MM.1S (cell line): ENCODE measurements around the gene POLR1A.
A peak's percentile ranks its signal among the peaks of the same experiment; 100 is the strongest.

ENCODE experiments used
- DNase-seq: peaks from one replicate; pipeline ENCODE4 v3.0.0-alpha.2; 2015
- H2AFZ ChIP-seq: fragments of 300-600 bp; sonication (generic); 2 replicates; pipeline ENCODE4 v1.6.0; 2016; ENCODE audit warnings: antibody characterized with exemption, low read length
- H3F3A ChIP-seq: fragments of 300-600 bp; sonication (generic); 2 replicates; pipeline ENCODE4 v1.6.1; 2016; ENCODE audit warnings: mild to moderate bottlenecking, antibody characterized with exemption, low read length, moderate library complexity, mixed read lengths; ENCODE audit not compliant: insufficient read depth
- H3K27ac ChIP-seq: fragments of 300-600 bp; sonication (generic); 2 replicates; pipeline ENCODE4 v1.5.1; 2016; ENCODE audit warnings: mild to moderate bottlenecking, low read length
- H3K27me3 ChIP-seq: fragments of 300-600 bp; sonication (generic); replicated peaks from 2 replicates; pipeline ENCODE4 v1.6.0; 2016; ENCODE audit warnings: low read length; ENCODE audit not compliant: insufficient read depth
- H3K36me3 ChIP-seq: fragments of 300-600 bp; sonication (generic); replicated peaks from 2 replicates; pipeline ENCODE4 v1.6.1; 2016; ENCODE audit warnings: mild to moderate bottlenecking, low read length, mixed read lengths; ENCODE audit not compliant: insufficient read depth
- H3K4me1 ChIP-seq: fragments of 300-600 bp; sonication (generic); 2 replicates; pipeline ENCODE4 v1.6.1; 2016; ENCODE audit warnings: low read length, mixed read lengths
- H3K4me2 ChIP-seq: fragments of 300-600 bp; sonication (generic); 2 replicates; pipeline ENCODE4 v1.6.0; 2016; ENCODE audit warnings: low read depth, low read length
- H3K4me3 ChIP-seq: fragments of 300-600 bp; sonication (generic); 2 replicates; pipeline ENCODE4 v1.5.1; 2016; ENCODE audit warnings: low read length, mixed read lengths
- H3K79me2 ChIP-seq: fragments of 300-600 bp; sonication (generic); 2 replicates; pipeline ENCODE4 v1.6.1; 2016; ENCODE audit warnings: mixed run types, low read length, mixed read lengths
- H3K9ac ChIP-seq: fragments of 300-600 bp; sonication (generic); 2 replicates; pipeline ENCODE4 v1.6.1; 2016; ENCODE audit warnings: low read length, mixed read lengths
- H3K9me2 ChIP-seq: fragments of 300-600 bp; sonication (generic); replicated peaks from 2 replicates; pipeline ENCODE4 v1.6.1; 2016; ENCODE audit warnings: mild to moderate bottlenecking, low read length, mixed read lengths; ENCODE audit not compliant: insufficient read depth
- H3K9me3 ChIP-seq: fragments of 300-600 bp; sonication (generic); replicated peaks from 2 replicates; pipeline ENCODE4 v1.6.1; 2016; ENCODE audit warnings: mild to moderate bottlenecking, low read length, mixed read lengths; ENCODE audit not compliant: insufficient read depth
- H4K20me1 ChIP-seq: fragments of 300-600 bp; sonication (generic); 2 replicates; pipeline ENCODE4 v1.6.1; 2016; ENCODE audit warnings: mild to moderate bottlenecking, low read length, moderate library complexity, mixed read lengths; ENCODE audit not compliant: insufficient read depth
- EZH2 ChIP-seq: fragments of 300-600 bp; sonication (generic); optimal IDR thresholded peaks from 2 replicates; pipeline ENCODE3; 2017; ENCODE audit warnings: low read depth, mild to moderate bottlenecking, antibody characterized with exemption, low read length, mixed read lengths
- EZH2phosphoT487 ChIP-seq: fragments of 300-600 bp; sonication (generic); IDR thresholded peaks from 2 replicates; pipeline ENCODE4 v1.6.1; 2018; ENCODE audit warnings: antibody characterized with exemption, low read length
- TF ChIP-seq, protein P1 (sequence below): fragments of 300-600 bp; sonication (generic); IDR thresholded peaks from 2 replicates; pipeline ENCODE4 v1.5.1; 2016; ENCODE audit warnings: antibody characterized with exemption, low read length, mixed read lengths

Gene POLR1A

DNA sequence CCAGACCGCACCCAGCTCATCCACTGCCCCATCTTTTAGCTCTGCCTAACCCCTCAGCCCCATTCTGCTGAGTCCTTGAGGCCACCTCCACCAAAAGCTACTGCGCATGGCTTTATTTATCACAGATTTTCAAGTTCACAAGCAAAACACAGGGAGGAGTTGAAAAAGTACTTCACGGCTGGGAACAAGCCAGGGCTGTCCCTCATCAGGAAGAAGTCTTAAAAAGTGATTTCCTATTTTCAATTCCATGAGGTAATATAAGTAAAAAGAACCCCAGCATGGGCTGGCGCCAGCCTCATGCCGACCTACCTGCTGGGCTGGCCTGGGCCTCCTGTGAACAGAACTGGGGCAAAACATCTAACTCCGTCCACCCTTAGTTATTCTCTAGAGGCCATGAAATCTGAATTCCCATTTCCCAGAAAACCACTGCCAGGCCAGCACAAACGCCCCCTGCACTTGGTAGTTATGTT, 69.0 kb downstream of the POLR1A start:
- H2AFZ ChIP-seq, result no peak overlapping the region
- H3K4me3 ChIP-seq, result peak overlapping the region; percentile 2; the same call in 1 of the 2 replicates

DNA sequence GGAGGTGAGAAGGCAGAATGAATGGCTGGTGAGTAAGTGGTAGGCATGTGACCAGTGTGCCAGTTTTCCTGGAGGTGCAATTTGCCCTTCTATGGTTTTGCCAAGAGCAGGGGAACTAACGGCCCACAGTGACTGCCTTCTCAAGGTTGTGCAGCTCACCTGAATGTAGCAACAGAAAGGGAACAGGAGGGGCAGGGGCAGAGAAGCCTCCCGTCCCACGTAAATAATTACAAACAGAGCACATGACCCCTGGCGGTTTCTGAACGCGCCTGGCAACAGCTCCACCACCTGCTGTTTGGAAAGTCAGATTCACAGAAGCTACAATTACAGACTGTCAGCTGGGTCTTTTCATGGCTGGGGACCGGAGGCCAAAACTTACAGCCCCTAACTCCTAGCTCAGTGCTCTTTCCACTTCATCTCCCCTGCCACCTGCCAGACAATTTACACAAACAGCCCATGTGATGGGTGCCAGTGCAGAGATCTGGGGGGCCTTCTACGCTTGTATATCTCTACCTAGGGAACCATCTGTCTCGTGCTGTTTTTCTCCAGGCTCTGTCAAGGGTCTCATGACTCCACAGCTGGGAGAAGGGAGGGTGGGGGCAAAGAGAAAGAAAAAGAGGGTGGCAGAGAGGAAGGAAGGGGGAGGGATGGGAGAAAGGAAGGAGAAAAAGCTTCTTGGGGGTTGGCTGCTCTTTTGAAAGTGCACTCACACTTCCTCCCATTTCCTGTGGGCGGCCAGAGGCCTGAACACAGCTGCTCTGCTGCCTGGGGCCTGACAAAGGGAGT, 69.6 kb downstream of the POLR1A start:
- Histone ChIP-seq H2AFZ (no peak overlapping the region), H3K36me3 (peaks cover 16% of the 10 kb centered on the region; the same call in 1 of the 2 replicates)

More for the DNA sequence above, 69.0 kb downstream of the POLR1A start:
- Histone ChIP-seq H3K9me3 (no peaks in the 10 kb centered on the region), H3K27me3 (no peaks in the 10 kb centered on the region), H3K9me2 (no peaks in the 10 kb centered on the region), H3K4me2 (peak overlapping the region; percentile 92), H3K9ac (peak overlapping the region; percentile 91), H4K20me1 (no peaks in the 10 kb centered on the region), H3K79me2 (peaks cover 11% of the 10 kb centered on the region; the same call in 1 of the 2 replicates), H3K27ac (peak overlapping the region; percentile 99), H3F3A (peaks cover 42% of the 10 kb centered on the region), H3K36me3 (peaks cover 15% of the 10 kb centered on the region; the same call in 1 of the 2 replicates), H3K4me1 (peaks cover 47% of the 10 kb centered on the region)
- TF ChIP-seq EZH2 (no peak), EZH2phosphoT487 (no peak)
- TF ChIP-seq, protein P1, sequence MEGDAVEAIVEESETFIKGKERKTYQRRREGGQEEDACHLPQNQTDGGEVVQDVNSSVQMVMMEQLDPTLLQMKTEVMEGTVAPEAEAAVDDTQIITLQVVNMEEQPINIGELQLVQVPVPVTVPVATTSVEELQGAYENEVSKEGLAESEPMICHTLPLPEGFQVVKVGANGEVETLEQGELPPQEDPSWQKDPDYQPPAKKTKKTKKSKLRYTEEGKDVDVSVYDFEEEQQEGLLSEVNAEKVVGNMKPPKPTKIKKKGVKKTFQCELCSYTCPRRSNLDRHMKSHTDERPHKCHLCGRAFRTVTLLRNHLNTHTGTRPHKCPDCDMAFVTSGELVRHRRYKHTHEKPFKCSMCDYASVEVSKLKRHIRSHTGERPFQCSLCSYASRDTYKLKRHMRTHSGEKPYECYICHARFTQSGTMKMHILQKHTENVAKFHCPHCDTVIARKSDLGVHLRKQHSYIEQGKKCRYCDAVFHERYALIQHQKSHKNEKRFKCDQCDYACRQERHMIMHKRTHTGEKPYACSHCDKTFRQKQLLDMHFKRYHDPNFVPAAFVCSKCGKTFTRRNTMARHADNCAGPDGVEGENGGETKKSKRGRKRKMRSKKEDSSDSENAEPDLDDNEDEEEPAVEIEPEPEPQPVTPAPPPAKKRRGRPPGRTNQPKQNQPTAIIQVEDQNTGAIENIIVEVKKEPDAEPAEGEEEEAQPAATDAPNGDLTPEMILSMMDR, result no peak
- no peak for DNase-seq

DNA sequence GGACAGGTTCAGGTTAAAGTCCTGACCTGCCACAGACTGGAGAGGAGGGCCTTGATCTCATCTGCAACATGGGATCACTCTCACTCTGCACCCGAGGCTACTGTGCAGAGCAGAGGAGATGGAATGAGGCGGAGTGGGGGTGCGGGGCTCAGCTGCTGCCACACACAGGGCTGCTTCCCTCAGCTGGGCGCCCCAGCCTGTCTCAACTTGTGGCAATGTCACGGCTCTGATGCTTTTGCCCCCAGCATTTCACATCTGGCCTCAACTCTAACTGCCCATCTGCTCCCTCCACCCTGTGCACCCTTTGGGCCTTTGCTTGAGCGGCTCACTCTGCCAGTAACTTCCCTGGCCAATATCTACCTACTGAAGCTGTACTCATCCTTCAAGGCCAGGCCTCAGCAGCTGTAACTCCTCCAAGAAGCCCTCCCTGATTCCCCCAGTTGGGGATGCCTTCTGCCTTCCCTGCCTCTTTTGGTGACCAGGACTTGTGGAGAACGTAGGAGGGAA, 70.3 kb downstream of the POLR1A start:
- Histone ChIP-seq H3F3A (peaks cover 42% of the 10 kb centered on the region), H2AFZ (no peak overlapping the region), H3K9ac (peak overlapping the region; percentile 91), H4K20me1 (no peaks in the 10 kb centered on the region), H3K9me2 (no peaks in the 10 kb centered on the region), H3K36me3 (peaks cover 16% of the 10 kb centered on the region; the same call in 1 of the 2 replicates), H3K4me2 (peak overlapping the region; percentile 92), H3K9me3 (no peaks in the 10 kb centered on the region), H3K27ac (peak overlapping the region; percentile 99), H3K4me3 (peak overlapping the region; percentile 12; the same call in 1 of the 2 replicates), H3K27me3 (no peaks in the 10 kb centered on the region), H3K4me1 (peaks cover 47% of the 10 kb centered on the region), H3K79me2 (peaks cover 11% of the 10 kb centered on the region; the same call in 1 of the 2 replicates)
- TF ChIP-seq EZH2 (no peak), EZH2phosphoT487 (no peak)
- TF ChIP-seq, protein P1, result no peak
- peak; percentile 18 for DNase-seq

More for the DNA sequence above, 69.6 kb downstream of the POLR1A start:
- peak overlapping the region; percentile 99 for H3K27ac ChIP-seq
- H3K4me3 ChIP-seq, result peak overlapping the region; percentile 44
- DNase-seq, result peak; percentile 96
- no peaks in the 10 kb centered on the region for H3K9me2 ChIP-seq
- peaks cover 42% of the 10 kb centered on the region for H3F3A ChIP-seq
- peak overlapping the region; percentile 91 for H3K9ac ChIP-seq
- H4K20me1 ChIP-seq, result no peaks in the 10 kb centered on the region
- H3K27me3 ChIP-seq, result no peaks in the 10 kb centered on the region
- peaks cover 11% of the 10 kb centered on the region; the same call in 1 of the 2 replicates for H3K79me2 ChIP-seq
- H3K9me3 ChIP-seq, result no peaks in the 10 kb centered on the region
- TF ChIP-seq EZH2phosphoT487, result no peak
- TF ChIP-seq, protein P1, result peak; percentile 54
- H3K4me1 ChIP-seq, result peaks cover 47% of the 10 kb centered on the region
- peak overlapping the region; percentile 92 for H3K4me2 ChIP-seq
